HG03439 (cell line): ENCODE data around the gene AFG3L2.

Experiments used
- ATAC-seq: cut with Tn5 transposase; IDR thresholded peaks from one replicate; pipeline ENCODE4 v1.9.1; 2021; ENCODE audit warnings: mild to moderate bottlenecking, moderate library complexity; ENCODE audit not compliant: unreplicated experiment

Gene AFG3L2

GRCh38 chr18:12283256-12283655 lies 93.8 kb downstream of the AFG3L2 start:
- no peak for ATAC-seq

- ATAC-seq = no peak
These were observed 94.5 kb downstream of the AFG3L2 start for GRCh38 chr18:12282442-12283039.

GRCh38 chr18:12281861-12282260 lies 95.2 kb downstream of the AFG3L2 start:
- no peak for ATAC-seq

GRCh38 chr18:12279781-12280531 lies 97.1 kb downstream of the AFG3L2 start:
- ATAC-seq = no peak
